Breast epithelium (tissue), 3 donors: ENCODE measurements around the gene OR4D1.

Source experiments
- CTCF ChIP-seq, 3 donors: fragments of 450-650 bp; IDR thresholded peaks; one replicate each; pipeline ENCODE4 v1.5.1; 2016 to 2017; ENCODE audit warnings: antibody characterized with exemption in 3 of 3, mild to moderate bottlenecking in 3 of 3, moderate library complexity in 3 of 3
- POLR2A ChIP-seq: fragments of 450-650 bp; IDR thresholded peaks from one replicate; pipeline ENCODE4 v1.6.1; 2016; ENCODE audit warnings: antibody characterized with exemption, mild to moderate bottlenecking, moderate library complexity
- POLR2AphosphoS5 ChIP-seq, 3 donors: sonication (generic); formaldehyde crosslinking; IDR thresholded peaks; one replicate each; pipeline ENCODE4 v1.6.1; 2017; ENCODE audit warnings: antibody characterized with exemption in 3 of 3

GRCh38 chr17:58187063-58187462 lies 38.9 kb downstream of the OR4D1 start:
- TF ChIP-seq POLR2AphosphoS5 (IDR thresholded peaks at IDR 0.05) (no peak), CTCF (IDR thresholded peaks at IDR 0.05) (no peak), POLR2A (no peak)
